Activated CD8-positive, alpha-beta T cell treated with anti-CD3 and anti-CD28 coated beads for 36 hours (primary cell): ENCODE data around the gene EPHB3. TPM values are rescaled to one million over a fixed set of nuclear protein-coding genes. Genes with fewer than 3 reads are reported as not detected.

Experiments
- ATAC-seq: fragments of 200-7000 bp; cut with Tn5 transposase; one replicate; pipeline ENCODE4 v1.10.0; 2021; ENCODE audit warnings: mild to moderate bottlenecking, moderate library complexity
- CTCF ChIA-PET: fragments of 350-600 bp; sonication (Branson Sonifier 250); formaldehyde crosslinking; loops from one replicate; lab custom pipeline; 2021; ENCODE audit warnings: antibody characterized with exemption; lab: Charles Lee
- POLR2A ChIA-PET: fragments of 350-600 bp; sonication (Branson Sonifier 250); formaldehyde crosslinking; loops from one replicate; lab custom pipeline; 2021; ENCODE audit warnings: antibody characterized with exemption; lab: Charles Lee
- DNase-seq: peaks from one replicate; pipeline ENCODE4 v3.0.0-alpha.2; 2020
- H3K27ac Mint-ChIP-seq: one replicate; pipeline ENCODE4 v1.8.0; 2021; ENCODE audit warnings: mild to moderate bottlenecking, mixed read lengths
- H3K27me3 Mint-ChIP-seq: one replicate; pipeline ENCODE4 v1.8.0; 2021; ENCODE audit warnings: mixed read lengths
- H3K36me3 Mint-ChIP-seq: one replicate; pipeline ENCODE4 v1.8.0; 2021; ENCODE audit warnings: low read depth, mixed read lengths
- H3K4me1 Mint-ChIP-seq: one replicate; pipeline ENCODE4 v1.8.0; 2021; ENCODE audit warnings: low read depth, mixed read lengths
- H3K4me3 Mint-ChIP-seq: one replicate; pipeline ENCODE4 v1.8.0; 2021; ENCODE audit warnings: mild to moderate bottlenecking, moderate library complexity, mixed read lengths
- H3K9me3 Mint-ChIP-seq: one replicate; pipeline ENCODE4 v1.8.0; 2021; ENCODE audit warnings: mixed read lengths
- intact Hi-C: fragments of 100-400 bp; cut with micrococcal nuclease; formaldehyde crosslinking; loops from one replicate; pipeline ENCODE4 v1.10.0; 2022
- total RNA-seq, 2 experiments: library from RNA; stranded (reverse); gene quantifications; one replicate each; pipeline ENCODE4 v1.2.3, GENCODE V29; 2021
- TF ChIP-seq, protein P1 (sequence below): fragments of 200-600 bp; IDR thresholded peaks from one replicate; pipeline ENCODE4 v1.8.0; 2022; ENCODE audit warnings: antibody characterized with exemption, mild to moderate bottlenecking

The EPHB3 gene
- total RNA-seq, 2 experiments from 2014 or later: 0.07 TPM; not detected in 1

DNA sequence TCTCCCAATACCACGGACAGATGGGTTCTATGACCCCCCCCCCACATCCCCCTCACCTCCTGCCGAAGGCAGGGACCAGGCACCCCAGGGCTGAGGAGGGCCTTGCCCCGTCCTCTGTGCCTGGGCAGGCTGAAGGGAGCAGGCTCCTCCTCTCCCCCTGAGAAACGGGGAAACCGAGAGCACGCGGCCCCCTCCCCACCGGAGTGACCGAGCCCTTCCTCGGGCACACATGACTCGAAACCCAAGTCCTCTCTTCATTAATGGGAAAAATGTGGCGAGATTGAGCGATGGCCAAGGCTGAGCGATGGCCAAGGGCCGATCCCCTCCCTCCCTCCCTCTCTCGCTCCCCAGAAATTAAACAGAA is 7.0 kb downstream of the EPHB3 start:
- peaks cover 28% of the 10 kb centered on the region for H3K27me3 Mint-ChIP-seq
- CTCF ChIA-PET: no interaction called here
- intact Hi-C loops: no loop called here

DNA sequence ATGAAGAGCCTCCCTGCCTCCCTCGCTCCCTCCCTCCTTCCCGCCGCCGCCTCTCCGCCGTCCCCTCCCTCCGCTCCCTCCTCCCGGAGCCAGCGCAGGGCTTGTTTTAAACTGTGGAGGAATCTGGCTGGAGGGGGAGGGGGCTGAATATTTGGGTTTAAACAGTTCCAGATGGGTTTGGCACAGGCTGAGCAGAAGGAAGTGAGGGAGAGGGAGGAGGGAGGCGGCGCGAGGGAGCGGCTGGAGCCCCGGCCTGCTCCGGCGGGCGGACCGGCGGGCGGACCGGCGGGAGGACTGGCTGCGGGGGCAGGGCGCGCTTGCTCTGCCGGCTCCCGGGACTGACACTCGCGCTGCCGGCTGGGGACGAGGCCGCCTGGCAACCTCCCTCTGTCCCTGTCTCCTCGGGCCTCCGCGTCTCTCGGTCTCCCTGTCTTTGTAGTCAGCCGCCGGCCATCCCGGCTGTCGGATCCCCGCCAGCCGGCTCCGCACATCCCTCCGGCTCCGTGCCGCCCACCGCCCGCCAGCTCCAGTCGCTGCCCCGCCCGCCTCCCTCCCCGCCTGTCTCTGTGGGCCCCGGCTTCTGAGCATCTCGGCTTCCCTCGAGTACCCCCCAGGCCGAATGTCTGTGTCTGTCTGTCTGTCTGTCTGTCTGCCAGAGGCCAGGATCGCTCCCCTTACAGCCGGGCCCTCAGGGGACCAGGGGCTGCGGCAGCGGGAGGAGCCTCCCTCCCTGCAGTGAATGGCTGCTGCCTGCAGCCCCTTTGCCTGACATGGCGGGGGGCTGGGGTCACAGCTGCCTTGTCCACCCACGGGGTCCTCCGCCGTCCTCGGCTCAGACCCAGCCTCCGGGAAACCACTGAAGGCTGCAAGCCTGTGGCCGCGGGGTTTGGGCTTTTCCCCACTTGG is 7.6 kb downstream of the EPHB3 start:
- Mint-ChIP-seq H3K4me3 (no peak overlapping the region), H3K27me3 (peaks cover 28% of the 10 kb centered on the region), H3K27ac (no peak overlapping the region), H3K9me3 (no peaks in the 10 kb centered on the region), H3K4me1 (peaks cover 2% of the 10 kb centered on the region), H3K36me3 (no peaks in the 10 kb centered on the region)
- peak; percentile 24 for DNase-seq
- peak; percentile 54 for ATAC-seq
- intact Hi-C loops: no loop called here
- TF ChIP-seq, protein P1, sequence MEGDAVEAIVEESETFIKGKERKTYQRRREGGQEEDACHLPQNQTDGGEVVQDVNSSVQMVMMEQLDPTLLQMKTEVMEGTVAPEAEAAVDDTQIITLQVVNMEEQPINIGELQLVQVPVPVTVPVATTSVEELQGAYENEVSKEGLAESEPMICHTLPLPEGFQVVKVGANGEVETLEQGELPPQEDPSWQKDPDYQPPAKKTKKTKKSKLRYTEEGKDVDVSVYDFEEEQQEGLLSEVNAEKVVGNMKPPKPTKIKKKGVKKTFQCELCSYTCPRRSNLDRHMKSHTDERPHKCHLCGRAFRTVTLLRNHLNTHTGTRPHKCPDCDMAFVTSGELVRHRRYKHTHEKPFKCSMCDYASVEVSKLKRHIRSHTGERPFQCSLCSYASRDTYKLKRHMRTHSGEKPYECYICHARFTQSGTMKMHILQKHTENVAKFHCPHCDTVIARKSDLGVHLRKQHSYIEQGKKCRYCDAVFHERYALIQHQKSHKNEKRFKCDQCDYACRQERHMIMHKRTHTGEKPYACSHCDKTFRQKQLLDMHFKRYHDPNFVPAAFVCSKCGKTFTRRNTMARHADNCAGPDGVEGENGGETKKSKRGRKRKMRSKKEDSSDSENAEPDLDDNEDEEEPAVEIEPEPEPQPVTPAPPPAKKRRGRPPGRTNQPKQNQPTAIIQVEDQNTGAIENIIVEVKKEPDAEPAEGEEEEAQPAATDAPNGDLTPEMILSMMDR: no peak
- POLR2A ChIA-PET: no interaction called here
- CTCF ChIA-PET: interaction anchor here (1.6 kb wide), 1 partner anchor 8 kb away, joined by 10 read pairs; the partner anchor contains the start of gene EPHB3

More for the DNA sequence above, 7.0 kb downstream of the EPHB3 start:
- peaks cover 2% of the 10 kb centered on the region for H3K4me1 Mint-ChIP-seq
- H3K4me3 Mint-ChIP-seq: no peak overlapping the region
- TF ChIP-seq, protein P1: no peak
- POLR2A ChIA-PET: no interaction called here
- no peak overlapping the region for H3K27ac Mint-ChIP-seq
- DNase-seq (no peak), ATAC-seq (no peak)
- H3K36me3 Mint-ChIP-seq: no peaks in the 10 kb centered on the region
- H3K9me3 Mint-ChIP-seq: no peaks in the 10 kb centered on the region

DNA sequence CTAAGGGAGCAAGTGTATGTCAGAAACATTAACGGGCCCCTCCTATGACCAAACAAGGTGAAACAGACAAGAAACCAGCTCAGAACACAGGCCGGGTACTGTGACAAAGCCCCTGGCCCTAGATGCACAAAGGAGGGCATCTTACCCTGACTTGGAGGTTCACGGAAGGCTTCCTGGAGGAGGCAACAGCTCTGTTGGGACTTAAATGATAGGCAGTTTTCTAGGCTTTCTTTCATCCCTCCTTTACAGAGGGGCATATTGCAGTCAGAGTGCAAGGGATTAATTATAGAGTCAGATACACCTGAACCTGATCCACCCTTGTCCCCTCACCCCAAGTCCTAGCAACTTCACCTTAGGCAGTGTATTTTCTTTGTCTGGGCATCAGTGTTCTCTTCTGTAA is 8.4 kb downstream of the EPHB3 start:
- peaks cover 28% of the 10 kb centered on the region for H3K27me3 Mint-ChIP-seq
- H3K36me3 Mint-ChIP-seq: no peaks in the 10 kb centered on the region
- no peaks in the 10 kb centered on the region for H3K9me3 Mint-ChIP-seq
- ChIA-PET POLR2A (no interaction called here), CTCF (interaction anchor here (1.6 kb wide), 1 partner anchor 9 kb away, joined by 10 read pairs; the partner anchor contains the start of gene EPHB3)
- DNase-seq (no peak), ATAC-seq (no peak)
- H3K4me1 Mint-ChIP-seq: peaks cover 2% of the 10 kb centered on the region
- intact Hi-C loops: loop anchor here (5.0 kb wide), 1 partner anchor 142 kb away; the partner anchor contains the start of gene MAGEF1
- no peak overlapping the region for H3K27ac Mint-ChIP-seq
- H3K4me3 Mint-ChIP-seq: no peak overlapping the region
- TF ChIP-seq, protein P1: no peak

DNA sequence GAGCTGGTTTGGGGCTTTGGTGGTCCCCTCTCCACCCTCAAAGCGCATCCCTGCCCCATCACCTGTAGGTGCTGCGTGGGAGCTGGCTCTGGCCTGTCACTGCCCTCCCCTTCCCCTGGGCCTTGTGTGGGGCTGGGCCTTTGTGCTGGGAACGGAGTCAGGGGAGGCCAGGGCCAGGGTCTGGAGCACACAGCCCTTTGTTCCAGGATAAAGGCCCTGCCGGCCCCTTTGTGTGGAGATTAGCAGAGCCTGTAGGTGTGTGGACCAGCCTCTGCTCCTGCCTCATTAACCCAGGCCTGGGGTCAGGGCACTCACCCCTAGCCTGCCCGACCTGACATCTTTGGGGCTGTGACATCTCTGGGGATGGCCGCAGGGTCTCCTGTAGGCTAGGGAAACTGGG is 8.9 kb downstream of the EPHB3 start:
- H3K4me3 Mint-ChIP-seq: no peak overlapping the region
- ATAC-seq (no peak), DNase-seq (no peak)
- H3K4me1 Mint-ChIP-seq: peaks cover 2% of the 10 kb centered on the region
- intact Hi-C loops: loop anchor here (5.0 kb wide), 1 partner anchor 142 kb away; the partner anchor contains the start of gene MAGEF1
- no peaks in the 10 kb centered on the region for H3K9me3 Mint-ChIP-seq
- TF ChIP-seq, protein P1: no peak
- H3K27ac Mint-ChIP-seq: no peak overlapping the region
- ChIA-PET POLR2A (no interaction called here), CTCF (interaction anchor here (1.6 kb wide), 1 partner anchor 9 kb away, joined by 10 read pairs; the partner anchor contains the start of gene EPHB3)
- H3K36me3 Mint-ChIP-seq: no peaks in the 10 kb centered on the region
- peaks cover 28% of the 10 kb centered on the region for H3K27me3 Mint-ChIP-seq
